ENCODE measurements around the gene FBXW8.
A peak's percentile ranks its signal among the peaks of the same experiment; 100 is the strongest.

Gene FBXW8

GRCh38 chr12:116878567-116879508, 31.9 kb upstream of the FBXW8 start:
- Histone ChIP-seq H3K36me3 (ENCODE audit: insufficient read depth, low read length) (no peaks in the 10 kb centered on the region), H3K27me3 (ENCODE audit: insufficient read depth, low read length) (peaks cover 79% of the 10 kb centered on the region), H3K9ac (ENCODE audit: low read depth, low read length) (no peak overlapping the region), H3K4me1 (ENCODE audit: insufficient read depth, low read length) (peaks cover 26% of the 10 kb centered on the region), H3K27ac (ENCODE audit: low read depth, low read length) (no peak overlapping the region), H3K9me3 (ENCODE audit: insufficient read depth, low read depth, low read length) (0 out of 2 replicates have a peak, but pooled peaks cover 4% of the 10 kb centered on the region), H3K4me3 (ENCODE audit: low read length) (peak overlapping the region; percentile 67)
- under 1% methylated on average over 55 of the region's 55 CpGs for WGBS

- H3K27me3 ChIP-seq (ENCODE audit: insufficient read depth, low read length): peaks cover 85% of the 10 kb centered on the region
- WGBS: 1% methylated on average over 52 of the region's 52 CpGs
- H3K4me1 ChIP-seq (ENCODE audit: insufficient read depth, low read length): peaks cover 26% of the 10 kb centered on the region
- no peak overlapping the region for H3K9ac ChIP-seq (ENCODE audit: low read depth, low read length)
- peak overlapping the region; percentile 67 for H3K4me3 ChIP-seq (ENCODE audit: low read length)
- H3K9me3 ChIP-seq (ENCODE audit: insufficient read depth, low read depth, low read length): 0 out of 2 replicates have a peak, but pooled peaks cover 3% of the 10 kb centered on the region
- no peaks in the 10 kb centered on the region for H3K36me3 ChIP-seq (ENCODE audit: insufficient read depth, low read length)
- H3K27ac ChIP-seq (ENCODE audit: low read depth, low read length): no peak overlapping the region
Observed at GRCh38 chr12:116879509-116880212, 31.1 kb upstream of the FBXW8 start.

DNA sequence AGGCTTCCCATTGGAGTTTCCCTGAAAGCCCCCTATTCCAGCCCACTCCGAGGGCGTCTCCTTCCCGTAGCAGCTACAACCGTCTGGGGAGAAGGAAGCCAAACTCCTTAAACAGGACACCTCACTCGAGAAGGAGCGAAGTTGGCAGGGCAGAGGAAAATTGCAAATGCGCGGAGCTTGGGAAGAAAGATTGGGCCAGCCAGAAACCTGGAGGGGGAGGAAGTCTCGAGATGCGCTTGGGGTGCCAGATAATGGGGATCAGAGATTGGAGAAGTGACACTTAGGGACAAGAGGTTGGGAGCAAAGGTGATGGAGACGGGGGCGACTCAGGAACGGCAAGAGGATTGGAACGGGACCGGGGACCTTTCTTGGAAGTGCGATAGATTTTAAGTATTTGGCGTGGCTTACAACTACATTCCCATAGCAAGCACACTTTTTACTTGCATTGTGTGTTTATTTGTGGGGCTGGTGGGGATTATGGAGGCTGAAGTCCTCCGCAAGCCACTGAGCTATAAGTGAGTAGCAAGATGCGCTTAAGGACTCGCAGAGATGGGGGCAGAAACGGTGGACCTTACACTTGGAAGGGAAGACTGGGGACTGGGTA, 30.4 kb upstream of the FBXW8 start:
- H3K36me3 ChIP-seq (ENCODE audit: insufficient read depth, low read length): no peaks in the 10 kb centered on the region
- peak overlapping the region; percentile 63; the same call in 1 of the 2 replicates for H3K9ac ChIP-seq (ENCODE audit: low read depth, low read length)
- H3K27me3 ChIP-seq (ENCODE audit: insufficient read depth, low read length): peaks cover 89% of the 10 kb centered on the region
- peaks cover 26% of the 10 kb centered on the region for H3K4me1 ChIP-seq (ENCODE audit: insufficient read depth, low read length)
- no peaks in the 10 kb centered on the region for H3K9me3 ChIP-seq (ENCODE audit: insufficient read depth, low read depth, low read length)
- H3K27ac ChIP-seq (ENCODE audit: low read depth, low read length): no peak overlapping the region
- WGBS: 2% methylated on average over 18 of the region's 21 CpGs
- H3K4me3 ChIP-seq (ENCODE audit: low read length): peak overlapping the region; percentile 67

GRCh38 chr12:116880817-116881324, 29.9 kb upstream of the FBXW8 start:
- under 1% methylated on average over 65 of the region's 65 CpGs for WGBS
- Histone ChIP-seq H3K4me3 (ENCODE audit: low read length) (peak overlapping the region; percentile 67), H3K36me3 (ENCODE audit: insufficient read depth, low read length) (no peaks in the 10 kb centered on the region), H3K27me3 (ENCODE audit: insufficient read depth, low read length) (peaks cover 87% of the 10 kb centered on the region), H3K9ac (ENCODE audit: low read depth, low read length) (peak overlapping the region; percentile 63), H3K4me1 (ENCODE audit: insufficient read depth, low read length) (peaks cover 23% of the 10 kb centered on the region), H3K27ac (ENCODE audit: low read depth, low read length) (no peak overlapping the region; the same call in 1 of the 2 replicates), H3K9me3 (ENCODE audit: insufficient read depth, low read depth, low read length) (no peaks in the 10 kb centered on the region)

- H3K27me3 ChIP-seq (ENCODE audit: insufficient read depth, low read length): peaks cover 82% of the 10 kb centered on the region
- peaks cover 19% of the 10 kb centered on the region for H3K4me1 ChIP-seq (ENCODE audit: insufficient read depth, low read length)
- no peaks in the 10 kb centered on the region for H3K36me3 ChIP-seq (ENCODE audit: insufficient read depth, low read length)
- peak within 1 kb of the TSS; percentile 63 for H3K9ac ChIP-seq (ENCODE audit: low read depth, low read length)
- H3K27ac ChIP-seq (ENCODE audit: low read depth, low read length): no peak within 1 kb of the TSS; the same call in 1 of the 2 replicates
- H3K9me3 ChIP-seq (ENCODE audit: insufficient read depth, low read depth, low read length): no peaks in the 10 kb centered on the region
- whole genome bisulfite sequencing: under 1% methylated on average over 49 of the region's 49 CpGs
- peak within 1 kb of the TSS; percentile 67 for H3K4me3 ChIP-seq (ENCODE audit: low read length)
Observed at GRCh38 chr12:116881325-116881876, 29.3 kb upstream of the FBXW8 start, which contains the start of gene HRK. Gene HRK, minus strand, starts transcription at chr12:116881441. Its CDS starts 134 bp downstream, at chr12:116881307.

DNA sequence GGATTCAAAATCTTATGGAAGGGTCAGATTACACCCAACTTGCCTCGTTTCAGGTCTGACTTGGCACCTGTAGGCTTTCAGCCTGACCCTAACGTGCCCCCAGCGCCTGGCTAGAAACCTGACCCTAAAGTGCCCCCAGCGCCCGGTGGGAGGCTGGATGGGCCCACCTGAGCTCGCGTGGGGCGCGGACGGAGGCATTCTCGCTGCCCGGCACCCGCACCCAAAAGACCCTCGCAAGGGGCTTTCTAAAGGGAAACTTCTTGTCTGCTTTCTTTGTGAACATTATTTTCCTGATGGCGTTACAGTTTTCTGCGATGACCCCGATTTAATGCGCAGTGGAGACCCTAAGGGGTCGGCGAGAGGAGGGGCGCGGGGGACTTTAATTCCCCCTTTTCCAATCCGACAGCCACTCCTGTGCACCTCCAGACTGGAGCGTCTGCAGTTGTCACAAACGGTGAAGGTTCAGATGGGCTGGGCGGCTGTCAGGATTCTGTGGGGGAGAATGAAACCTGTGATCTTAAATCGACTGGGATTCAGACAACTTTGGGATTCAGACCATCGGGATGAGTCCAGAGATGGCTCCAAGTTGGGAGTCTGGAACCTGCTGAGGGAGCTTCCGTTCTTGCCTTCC, 28.8 kb upstream of the FBXW8 start:
- Histone ChIP-seq H3K9me3 (ENCODE audit: insufficient read depth, low read depth, low read length) (no peaks in the 10 kb centered on the region), H3K27me3 (ENCODE audit: insufficient read depth, low read length) (peaks cover 78% of the 10 kb centered on the region), H3K36me3 (ENCODE audit: insufficient read depth, low read length) (no peaks in the 10 kb centered on the region), H3K4me3 (ENCODE audit: low read length) (peak overlapping the region; percentile 67), H3K4me1 (ENCODE audit: insufficient read depth, low read length) (peaks cover 16% of the 10 kb centered on the region), H3K9ac (ENCODE audit: low read depth, low read length) (no peak overlapping the region; the same call in 1 of the 2 replicates), H3K27ac (ENCODE audit: low read depth, low read length) (no peak overlapping the region)
- WGBS: 3% methylated on average over 29 of the region's 29 CpGs

DNA sequence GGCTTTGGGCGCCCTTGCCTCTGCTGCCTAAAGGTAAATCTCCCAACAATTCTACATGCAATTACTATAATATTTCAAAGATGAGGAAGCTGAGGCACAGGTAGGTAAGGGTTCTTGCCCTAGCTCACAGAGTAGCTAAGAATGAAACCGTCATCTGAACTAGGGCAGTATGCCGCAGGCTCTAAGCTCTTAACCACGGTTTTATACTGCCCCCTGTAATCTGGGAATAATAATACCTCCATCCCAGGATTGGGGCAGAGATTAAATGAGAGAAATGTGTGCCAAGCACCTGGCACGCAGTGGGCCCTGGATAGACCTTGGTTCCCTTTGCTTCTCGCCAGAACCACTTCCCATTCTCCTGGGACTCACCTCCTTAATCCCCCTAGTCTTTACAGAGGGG, 28.0 kb upstream of the FBXW8 start:
- no peak overlapping the region; the same call in 1 of the 2 replicates for H3K4me3 ChIP-seq (ENCODE audit: low read length)
- H3K27me3 ChIP-seq (ENCODE audit: insufficient read depth, low read length): peaks cover 71% of the 10 kb centered on the region
- H3K9ac ChIP-seq (ENCODE audit: low read depth, low read length): no peak overlapping the region
- no peaks in the 10 kb centered on the region for H3K36me3 ChIP-seq (ENCODE audit: insufficient read depth, low read length)
- 22% methylated on average over 6 of the region's 6 CpGs for WGBS
- no peak overlapping the region for H3K27ac ChIP-seq (ENCODE audit: low read depth, low read length)
- no peaks in the 10 kb centered on the region for H3K9me3 ChIP-seq (ENCODE audit: insufficient read depth, low read depth, low read length)
- peaks cover 16% of the 10 kb centered on the region for H3K4me1 ChIP-seq (ENCODE audit: insufficient read depth, low read length)

DNA sequence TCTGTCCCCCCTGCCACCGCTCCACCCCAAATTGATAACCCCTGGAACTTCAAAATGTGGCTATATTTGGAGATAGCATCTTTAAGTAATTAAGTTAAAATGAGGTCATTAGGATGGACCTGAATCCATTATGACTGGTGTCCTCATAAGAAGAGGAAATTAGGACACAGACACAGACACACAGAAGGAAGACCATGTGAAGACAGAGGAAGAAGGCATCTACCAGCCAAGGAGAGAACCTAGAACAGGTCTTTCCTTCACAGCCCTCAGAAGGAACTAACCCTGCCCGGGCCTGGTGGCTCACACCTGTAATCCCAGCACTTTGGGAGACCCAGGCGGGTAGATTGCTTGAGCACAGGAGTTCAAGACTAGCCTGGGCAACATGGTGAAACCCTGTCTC, 25.9 kb upstream of the FBXW8 start:
- peaks cover 11% of the 10 kb centered on the region for H3K4me1 ChIP-seq (ENCODE audit: insufficient read depth, low read length)
- H3K27me3 ChIP-seq (ENCODE audit: insufficient read depth, low read length): peaks cover 49% of the 10 kb centered on the region
- no peak overlapping the region for H3K4me3 ChIP-seq (ENCODE audit: low read length)
- H3K9me3 ChIP-seq (ENCODE audit: insufficient read depth, low read depth, low read length): no peaks in the 10 kb centered on the region
- H3K9ac ChIP-seq (ENCODE audit: low read depth, low read length): no peak overlapping the region
- H3K36me3 ChIP-seq (ENCODE audit: insufficient read depth, low read length): no peaks in the 10 kb centered on the region
- H3K27ac ChIP-seq (ENCODE audit: low read depth, low read length): no peak overlapping the region
- 85% methylated on average over 2 of the region's 3 CpGs for WGBS

- WGBS: 75% methylated on average over 2 of the region's 2 CpGs
Observed at GRCh38 chr12:116885491-116885890, 25.3 kb upstream of the FBXW8 start.

DNA sequence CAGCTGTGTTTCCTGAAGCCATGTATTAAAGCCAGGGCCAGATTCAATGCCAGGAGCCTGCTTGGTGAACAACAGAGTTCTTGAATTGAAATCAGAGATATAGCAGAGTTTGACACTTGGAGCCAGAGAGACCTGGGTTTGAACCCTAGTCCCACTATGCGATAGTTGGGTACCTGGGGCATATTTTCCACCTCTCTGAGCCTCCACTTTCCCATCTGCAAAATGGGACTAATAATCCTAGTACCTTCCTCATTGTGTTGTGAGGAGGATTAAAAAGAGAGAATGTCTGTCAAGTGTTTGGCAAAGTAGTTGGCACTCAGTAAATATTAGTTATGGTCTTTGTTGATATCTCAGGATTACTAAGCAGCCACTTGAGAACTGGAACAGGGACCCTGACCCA, 23.5 kb upstream of the FBXW8 start:
- no peak overlapping the region for H3K9ac ChIP-seq (ENCODE audit: low read depth, low read length)
- H3K27me3 ChIP-seq (ENCODE audit: insufficient read depth, low read length): peaks cover 27% of the 10 kb centered on the region
- H3K4me3 ChIP-seq (ENCODE audit: low read length): no peak overlapping the region
- 0 out of 2 replicates have a peak, but pooled peaks cover 2% of the 10 kb centered on the region for H3K9me3 ChIP-seq (ENCODE audit: insufficient read depth, low read depth, low read length)
- H3K36me3 ChIP-seq (ENCODE audit: insufficient read depth, low read length): no peaks in the 10 kb centered on the region
- 88% methylated on average over 1 of the region's 1 CpG for WGBS
- no peak overlapping the region for H3K27ac ChIP-seq (ENCODE audit: low read depth, low read length)
- peaks cover 4% of the 10 kb centered on the region for H3K4me1 ChIP-seq (ENCODE audit: insufficient read depth, low read length)

More at GRCh38 chr12:116885491-116885890, 25.3 kb upstream of the FBXW8 start:
- no peak overlapping the region for H3K9ac ChIP-seq (ENCODE audit: low read depth, low read length)
- peaks cover 43% of the 10 kb centered on the region for H3K27me3 ChIP-seq (ENCODE audit: insufficient read depth, low read length)
- H3K4me1 ChIP-seq (ENCODE audit: insufficient read depth, low read length): peaks cover 8% of the 10 kb centered on the region
- H3K27ac ChIP-seq (ENCODE audit: low read depth, low read length): no peak overlapping the region
- no peak overlapping the region for H3K4me3 ChIP-seq (ENCODE audit: low read length)
- no peaks in the 10 kb centered on the region for H3K9me3 ChIP-seq (ENCODE audit: insufficient read depth, low read depth, low read length)
- no peaks in the 10 kb centered on the region for H3K36me3 ChIP-seq (ENCODE audit: insufficient read depth, low read length)
